ENCODE results near the gene RFX3.

DNA sequence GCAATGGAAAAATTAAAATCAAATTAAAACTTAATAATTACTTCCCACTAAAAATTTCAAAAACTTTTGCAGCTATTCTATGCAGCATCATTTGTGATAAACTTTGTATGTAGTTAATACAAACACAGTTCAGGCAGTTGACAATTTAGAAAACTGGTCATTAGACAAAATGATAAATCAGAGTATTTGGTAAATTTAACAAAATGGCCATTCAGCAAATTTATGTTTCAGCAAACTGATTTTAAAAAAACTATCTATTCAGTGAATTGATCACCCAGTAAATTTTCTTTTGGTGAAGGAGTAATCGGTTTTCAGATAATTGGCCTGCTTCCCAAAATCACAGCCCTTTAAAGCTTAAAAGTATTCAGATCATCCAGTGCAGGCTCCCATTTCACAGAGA, 116.3 kb downstream of the RFX3 start:
- TF ChIP-seq EP300 (IDR thresholded peaks at IDR 0.05): no peak
- TF ChIP-seq, protein P1, sequence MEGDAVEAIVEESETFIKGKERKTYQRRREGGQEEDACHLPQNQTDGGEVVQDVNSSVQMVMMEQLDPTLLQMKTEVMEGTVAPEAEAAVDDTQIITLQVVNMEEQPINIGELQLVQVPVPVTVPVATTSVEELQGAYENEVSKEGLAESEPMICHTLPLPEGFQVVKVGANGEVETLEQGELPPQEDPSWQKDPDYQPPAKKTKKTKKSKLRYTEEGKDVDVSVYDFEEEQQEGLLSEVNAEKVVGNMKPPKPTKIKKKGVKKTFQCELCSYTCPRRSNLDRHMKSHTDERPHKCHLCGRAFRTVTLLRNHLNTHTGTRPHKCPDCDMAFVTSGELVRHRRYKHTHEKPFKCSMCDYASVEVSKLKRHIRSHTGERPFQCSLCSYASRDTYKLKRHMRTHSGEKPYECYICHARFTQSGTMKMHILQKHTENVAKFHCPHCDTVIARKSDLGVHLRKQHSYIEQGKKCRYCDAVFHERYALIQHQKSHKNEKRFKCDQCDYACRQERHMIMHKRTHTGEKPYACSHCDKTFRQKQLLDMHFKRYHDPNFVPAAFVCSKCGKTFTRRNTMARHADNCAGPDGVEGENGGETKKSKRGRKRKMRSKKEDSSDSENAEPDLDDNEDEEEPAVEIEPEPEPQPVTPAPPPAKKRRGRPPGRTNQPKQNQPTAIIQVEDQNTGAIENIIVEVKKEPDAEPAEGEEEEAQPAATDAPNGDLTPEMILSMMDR (IDR thresholded peaks at IDR 0.05): no peak
